SK-N-SH (cell line): ENCODE data around the gene BRICD5.

Experiments
- ELF1 ChIP-seq: IDR thresholded peaks from 2 replicates; pipeline ENCODE4 v1.4.0; 2012
- TF ChIP-seq, protein P1 (sequence below): fragments of 200-600 bp; sonication (generic); IDR thresholded peaks from 2 replicates; pipeline ENCODE4 v1.6.1; 2017; ENCODE audit warnings: antibody characterized with exemption, mild to moderate bottlenecking, moderate library complexity
- TF ChIP-seq, protein P2 (sequence below): IDR thresholded peaks from 2 replicates; pipeline ENCODE4 v1.4.0; 2012; ENCODE audit warnings: low read depth, borderline replicate concordance

DNA sequence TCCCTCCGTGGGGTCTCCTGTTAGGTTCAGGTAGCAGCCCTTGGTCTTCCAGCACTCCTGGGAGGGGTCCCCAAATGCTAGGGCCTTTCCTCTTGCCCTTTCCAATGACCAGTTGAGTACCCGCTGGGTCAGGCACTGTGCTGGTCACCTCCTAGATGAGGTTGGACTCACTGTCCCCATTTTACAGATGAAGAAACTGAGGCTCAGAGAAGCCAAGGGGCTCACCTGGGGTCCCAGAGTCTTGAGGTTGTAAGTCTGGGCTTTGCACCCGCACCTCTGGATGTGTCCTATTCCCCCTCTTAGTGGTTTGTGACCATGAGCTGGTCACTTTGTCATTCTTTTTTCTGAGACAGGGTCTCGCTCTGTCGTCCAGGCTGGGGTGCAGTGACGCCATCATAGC lies 12.9 kb downstream of the BRICD5 start:
- TF ChIP-seq, protein P1, sequence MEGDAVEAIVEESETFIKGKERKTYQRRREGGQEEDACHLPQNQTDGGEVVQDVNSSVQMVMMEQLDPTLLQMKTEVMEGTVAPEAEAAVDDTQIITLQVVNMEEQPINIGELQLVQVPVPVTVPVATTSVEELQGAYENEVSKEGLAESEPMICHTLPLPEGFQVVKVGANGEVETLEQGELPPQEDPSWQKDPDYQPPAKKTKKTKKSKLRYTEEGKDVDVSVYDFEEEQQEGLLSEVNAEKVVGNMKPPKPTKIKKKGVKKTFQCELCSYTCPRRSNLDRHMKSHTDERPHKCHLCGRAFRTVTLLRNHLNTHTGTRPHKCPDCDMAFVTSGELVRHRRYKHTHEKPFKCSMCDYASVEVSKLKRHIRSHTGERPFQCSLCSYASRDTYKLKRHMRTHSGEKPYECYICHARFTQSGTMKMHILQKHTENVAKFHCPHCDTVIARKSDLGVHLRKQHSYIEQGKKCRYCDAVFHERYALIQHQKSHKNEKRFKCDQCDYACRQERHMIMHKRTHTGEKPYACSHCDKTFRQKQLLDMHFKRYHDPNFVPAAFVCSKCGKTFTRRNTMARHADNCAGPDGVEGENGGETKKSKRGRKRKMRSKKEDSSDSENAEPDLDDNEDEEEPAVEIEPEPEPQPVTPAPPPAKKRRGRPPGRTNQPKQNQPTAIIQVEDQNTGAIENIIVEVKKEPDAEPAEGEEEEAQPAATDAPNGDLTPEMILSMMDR, result no peak
- TF ChIP-seq ELF1, result no peak
- TF ChIP-seq, protein P2, sequence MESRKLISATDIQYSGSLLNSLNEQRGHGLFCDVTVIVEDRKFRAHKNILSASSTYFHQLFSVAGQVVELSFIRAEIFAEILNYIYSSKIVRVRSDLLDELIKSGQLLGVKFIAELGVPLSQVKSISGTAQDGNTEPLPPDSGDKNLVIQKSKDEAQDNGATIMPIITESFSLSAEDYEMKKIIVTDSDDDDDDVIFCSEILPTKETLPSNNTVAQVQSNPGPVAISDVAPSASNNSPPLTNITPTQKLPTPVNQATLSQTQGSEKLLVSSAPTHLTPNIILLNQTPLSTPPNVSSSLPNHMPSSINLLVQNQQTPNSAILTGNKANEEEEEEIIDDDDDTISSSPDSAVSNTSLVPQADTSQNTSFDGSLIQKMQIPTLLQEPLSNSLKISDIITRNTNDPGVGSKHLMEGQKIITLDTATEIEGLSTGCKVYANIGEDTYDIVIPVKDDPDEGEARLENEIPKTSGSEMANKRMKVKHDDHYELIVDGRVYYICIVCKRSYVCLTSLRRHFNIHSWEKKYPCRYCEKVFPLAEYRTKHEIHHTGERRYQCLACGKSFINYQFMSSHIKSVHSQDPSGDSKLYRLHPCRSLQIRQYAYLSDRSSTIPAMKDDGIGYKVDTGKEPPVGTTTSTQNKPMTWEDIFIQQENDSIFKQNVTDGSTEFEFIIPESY, result no peak
